ENCODE measurements around the gene KNDC1. TPM values are rescaled to one million over a fixed set of nuclear protein-coding genes. Genes with fewer than 3 reads are reported as not detected.
A peak's percentile ranks its signal among the peaks of the same experiment; 100 is the strongest.
"Not testable (repeated sequence)": the region's sequence is repeated elsewhere in the genome, so short reads cannot be mapped to it uniquely, and the experiment has no call there.

Gene KNDC1
- total RNA-seq, 5 donors from 2014 or later (not counting 1 experiment from before 2014, with no cell fraction given), result 0.09 to 1.2 (median 0.35) TPM

DNA sequence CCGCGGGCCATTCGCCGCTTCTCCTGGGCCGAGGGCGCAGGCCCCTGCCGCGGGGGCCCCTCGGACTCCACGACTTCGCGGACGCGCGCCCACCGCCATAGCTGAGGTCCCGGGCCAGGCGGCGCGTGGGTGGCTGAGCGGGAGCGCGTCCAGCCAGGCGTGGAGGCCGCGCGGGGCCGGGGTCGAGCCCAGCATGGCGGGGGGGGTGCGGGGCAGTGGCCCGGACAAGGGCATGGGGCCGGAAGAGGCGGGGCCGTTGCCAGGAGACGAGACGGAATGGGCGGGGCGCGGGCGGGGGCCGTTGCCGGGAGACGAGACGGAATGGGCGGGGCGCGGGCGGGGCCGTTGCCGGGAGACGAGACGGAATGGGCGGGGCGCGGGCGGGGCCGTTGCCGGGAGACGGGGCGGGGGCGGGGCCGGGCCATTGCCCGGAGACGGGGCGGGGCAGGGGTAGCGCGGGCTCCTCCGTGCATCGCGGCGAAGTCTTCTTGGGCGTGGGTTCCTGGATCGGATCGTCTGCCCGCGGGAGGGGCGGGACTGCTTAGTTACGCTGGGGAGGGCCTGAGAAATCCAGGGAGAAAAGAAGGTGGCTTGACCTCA, 101.8 kb downstream of the KNDC1 start:
- Mint-ChIP-seq H3K4me3 (peak overlapping the region; percentile 63 to 77 (median 75)), H3K27me3 (no peaks in the 10 kb centered on the region), H3K27ac (peak overlapping the region; percentile 68 to 78), H3K9me3 (no peaks in the 10 kb centered on the region), H3K36me3 (no peaks in the 10 kb centered on the region), H3K4me1 (peaks cover 71 to 81% (median 73%) of the 10 kb centered on the region in 3 donors)
- Histone ChIP-seq H3K4me3 (ENCODE audit: control insufficient read depth in 1 of 2, extremely low read depth in 1 of 2, low read length in 1 of 2) (peak overlapping the region; percentile 30 to 57), H3K36me3 (ENCODE audit: control insufficient read depth in 2 of 2, extremely low read depth in 1 of 2, insufficient read depth in 1 of 2, low read length in 1 of 2) (peaks cover 0 to 6% of the 10 kb centered on the region in 2 donors), H3K27ac (ENCODE audit: low read length) (peak overlapping the region; percentile 83), H3K9me3 (no peaks in the 10 kb centered on the region), H3K4me1 (ENCODE audit: control insufficient read depth in 1 of 2, extremely low read depth in 1 of 2, insufficient read depth in 2 of 2, low read length in 2 of 2) (peaks cover 42 to 84% of the 10 kb centered on the region in 2 experiments), H3K27me3 (replicated peaks in 1 of 2; ENCODE audit: control insufficient read depth in 2 of 2, extremely low read depth in 1 of 2, insufficient read depth in 2 of 2, low read length in 1 of 2) (no peaks in the 10 kb centered on the region)
- peak; percentile 64 to 86 (median 77) for DNase-seq
- WGBS (ENCODE audit: insufficient coverage), result 2% methylated on average over 12 of the region's 79 CpGs
- peak; percentile 35 to 53 (median 44) for ATAC-seq (replicated peaks in 1 of 4)
- POLR2A ChIA-PET, result interaction anchor here in 1 of 2 donors (1.1 kb wide), 1 partner anchor 46 kb away, joined by 4 read pairs; no protein-coding TSS in a partner anchor
- CTCF ChIA-PET, result no interaction called here

DNA sequence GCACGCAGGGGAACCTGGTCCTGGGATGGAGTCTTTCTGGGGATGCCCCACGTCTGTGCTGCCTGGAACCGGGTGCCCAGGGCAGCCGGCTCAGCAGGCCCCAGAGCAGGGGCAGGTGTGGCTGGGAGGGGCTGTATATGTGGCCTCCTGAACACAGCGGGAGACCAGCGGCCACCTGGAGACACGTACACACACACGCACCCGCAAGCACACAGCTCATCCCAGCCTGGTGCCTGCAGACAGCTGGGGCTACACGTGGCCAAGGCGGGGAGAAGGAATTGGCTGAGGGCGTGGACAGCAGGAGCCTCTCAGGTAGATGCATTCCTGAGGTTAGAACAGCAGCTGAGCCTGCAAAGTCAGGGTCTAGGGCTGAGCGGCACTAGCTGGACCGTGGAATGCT, 102.7 kb downstream of the KNDC1 start:
- Mint-ChIP-seq H3K4me3 (peak overlapping the region; percentile 63 to 77 (median 75)), H3K27ac (peak overlapping the region in 1 of 2 donors; percentile 52), H3K9me3 (no peaks in the 10 kb centered on the region)

DNA sequence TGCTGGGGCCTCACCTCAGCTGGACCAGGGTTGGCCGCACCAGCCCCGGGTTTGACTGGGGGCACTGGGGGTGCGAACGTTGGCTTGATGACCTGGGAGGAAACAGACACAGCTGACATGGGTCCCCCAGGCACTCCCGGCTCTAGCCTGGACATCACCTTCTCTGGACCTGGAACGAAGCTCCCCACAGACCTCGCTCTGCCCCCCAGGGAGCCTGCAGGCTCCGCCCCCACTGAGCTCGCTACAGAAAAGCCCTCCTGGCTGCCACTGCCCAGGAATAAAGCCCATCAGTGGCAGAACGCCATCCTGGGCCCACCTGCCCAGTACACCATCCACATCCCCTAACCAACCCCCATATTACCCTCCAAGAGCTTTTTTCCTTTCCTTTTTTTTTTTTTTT, 103.7 kb downstream of the KNDC1 start:
- peak overlapping the region; percentile 57 to 82 for H3K27ac Mint-ChIP-seq
- CTCF ChIA-PET, result interaction anchor here (0.5 to 1.0 kb wide), 2 partner anchors 11 to 90 kb away, joined by 3 read pairs; no protein-coding TSS in a partner anchor
- H3K27me3 Mint-ChIP-seq, result no peaks in the 10 kb centered on the region
- Histone ChIP-seq H3K4me3 (ENCODE audit: control insufficient read depth in 1 of 2, extremely low read depth in 1 of 2, low read length in 1 of 2) (no peak overlapping the region), H3K4me1 (ENCODE audit: control insufficient read depth in 1 of 2, extremely low read depth in 1 of 2, insufficient read depth in 2 of 2, low read length in 2 of 2) (peaks cover 27 to 65% of the 10 kb centered on the region in 2 experiments), H3K27ac (ENCODE audit: low read length) (peak overlapping the region; percentile 18), H3K9me3 (no peaks in the 10 kb centered on the region), H3K36me3 (ENCODE audit: control insufficient read depth in 2 of 2, extremely low read depth in 1 of 2, insufficient read depth in 1 of 2, low read length in 1 of 2) (peaks cover under 1 to 16% of the 10 kb centered on the region in 2 donors), H3K27me3 (replicated peaks in 1 of 2; ENCODE audit: control insufficient read depth in 2 of 2, extremely low read depth in 1 of 2, insufficient read depth in 2 of 2, low read length in 1 of 2) (no peaks in the 10 kb centered on the region)
- peaks cover 56 to 64% (median 58%) of the 10 kb centered on the region in 3 donors for H3K4me1 Mint-ChIP-seq
- peak overlapping the region in 1 of 3 donors; percentile 77 for H3K4me3 Mint-ChIP-seq
- POLR2A ChIA-PET, result interaction anchor here (0.5 to 1.0 kb wide), 2 partner anchors 12 to 1299 kb away, joined by 3 to 5 read pairs; no protein-coding TSS in a partner anchor
- ATAC-seq (replicated peaks in 1 of 4), result no peak
- WGBS (ENCODE audit: insufficient coverage), result 92% methylated on average over 9 of the region's 10 CpGs
- H3K9me3 Mint-ChIP-seq, result no peaks in the 10 kb centered on the region
- no peaks in the 10 kb centered on the region for H3K36me3 Mint-ChIP-seq
- DNase-seq, result no peak

More for the DNA sequence above, 102.7 kb downstream of the KNDC1 start:
- H3K9me3 ChIP-seq, result no peaks in the 10 kb centered on the region
- H3K27me3 Mint-ChIP-seq, result no peaks in the 10 kb centered on the region
- H3K36me3 Mint-ChIP-seq, result no peaks in the 10 kb centered on the region
- POLR2A ChIA-PET, result interaction anchor here in 1 of 2 donors (1.2 kb wide), 1 partner anchor 13 kb away, joined by 4 read pairs; no protein-coding TSS in a partner anchor
- H3K4me1 Mint-ChIP-seq, result peaks cover 65 to 72% (median 66%) of the 10 kb centered on the region in 3 donors
- peaks cover 0 to 10% of the 10 kb centered on the region in 2 donors for H3K36me3 ChIP-seq (ENCODE audit: control insufficient read depth in 2 of 2, extremely low read depth in 1 of 2, insufficient read depth in 1 of 2, low read length in 1 of 2)
- DNase-seq, result no peak
- H3K4me3 ChIP-seq (ENCODE audit: control insufficient read depth in 1 of 2, extremely low read depth in 1 of 2, low read length in 1 of 2), result peak overlapping the region in 1 of 2 donors; percentile 41
- CTCF ChIA-PET, result no interaction called here
- peaks cover 37 to 75% of the 10 kb centered on the region in 2 experiments for H3K4me1 ChIP-seq (ENCODE audit: control insufficient read depth in 1 of 2, extremely low read depth in 1 of 2, insufficient read depth in 2 of 2, low read length in 2 of 2)
- 91% methylated on average over 13 of the region's 14 CpGs for WGBS (ENCODE audit: insufficient coverage)
- no peak for ATAC-seq (replicated peaks in 1 of 4)
- no peaks in the 10 kb centered on the region for H3K27me3 ChIP-seq (replicated peaks in 1 of 2; ENCODE audit: control insufficient read depth in 2 of 2, extremely low read depth in 1 of 2, insufficient read depth in 2 of 2, low read length in 1 of 2)
- peak overlapping the region; percentile 73 for H3K27ac ChIP-seq (ENCODE audit: low read length)

DNA sequence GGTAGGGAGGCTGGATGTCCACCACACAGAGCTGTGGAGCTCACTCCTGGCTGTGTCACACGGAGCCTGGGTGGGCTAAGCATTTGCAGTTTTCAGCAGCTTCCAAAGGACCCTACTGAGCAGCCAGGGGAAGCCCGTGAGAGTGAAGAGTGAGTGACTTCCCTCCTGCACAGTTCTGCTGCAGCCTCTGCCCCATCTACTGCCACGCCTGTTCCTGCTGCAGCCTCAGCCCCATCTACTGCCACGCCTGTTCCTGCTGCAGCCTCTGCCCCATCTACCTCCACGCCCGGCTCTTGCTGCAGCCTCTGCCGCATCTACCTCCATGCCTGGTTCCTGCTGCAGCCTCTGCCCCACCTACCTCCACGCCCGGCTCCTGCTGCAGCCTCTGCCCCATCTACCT, 104.4 kb downstream of the KNDC1 start:
- Mint-ChIP-seq H3K4me1 (peaks cover 49 to 58% (median 52%) of the 10 kb centered on the region in 3 donors), H3K27me3 (no peaks in the 10 kb centered on the region), H3K27ac (peak overlapping the region; percentile 73 to 82), H3K36me3 (no peaks in the 10 kb centered on the region), H3K9me3 (no peaks in the 10 kb centered on the region), H3K4me3 (peak overlapping the region; percentile 28 to 77 (median 61))
- WGBS (ENCODE audit: insufficient coverage), result 0% methylated on average over 3 of the region's 9 CpGs
- peak overlapping the region; percentile 4 to 10 for H3K4me3 ChIP-seq (ENCODE audit: control insufficient read depth in 1 of 2, extremely low read depth in 1 of 2, low read length in 1 of 2)
- ATAC-seq (replicated peaks in 1 of 4), result peak; percentile 56 to 72 (median 62)
- H3K9me3 ChIP-seq, result no peaks in the 10 kb centered on the region
- H3K4me1 ChIP-seq (ENCODE audit: control insufficient read depth in 1 of 2, extremely low read depth in 1 of 2, insufficient read depth in 2 of 2, low read length in 2 of 2), result peaks cover 22 to 57% of the 10 kb centered on the region in 2 experiments
- DNase-seq, result peak in 30 of 35 experiments; percentile 34 to 70 (median 50)
- no peaks in the 10 kb centered on the region for H3K27me3 ChIP-seq (replicated peaks in 1 of 2; ENCODE audit: control insufficient read depth in 2 of 2, extremely low read depth in 1 of 2, insufficient read depth in 2 of 2, low read length in 1 of 2)
- H3K27ac ChIP-seq (ENCODE audit: low read length), result peak overlapping the region; percentile 24
- ChIA-PET POLR2A (interaction anchor here in 1 of 2 donors (1.0 kb wide), 1 partner anchor 12 kb away, joined by 3 read pairs; no protein-coding TSS in a partner anchor), CTCF (interaction anchor here in 1 of 2 donors (1.0 kb wide), 1 partner anchor 11 kb away, joined by 3 read pairs; no protein-coding TSS in a partner anchor)
- peaks cover 5 to 20% of the 10 kb centered on the region in 2 donors for H3K36me3 ChIP-seq (ENCODE audit: control insufficient read depth in 2 of 2, extremely low read depth in 1 of 2, insufficient read depth in 1 of 2, low read length in 1 of 2)

DNA sequence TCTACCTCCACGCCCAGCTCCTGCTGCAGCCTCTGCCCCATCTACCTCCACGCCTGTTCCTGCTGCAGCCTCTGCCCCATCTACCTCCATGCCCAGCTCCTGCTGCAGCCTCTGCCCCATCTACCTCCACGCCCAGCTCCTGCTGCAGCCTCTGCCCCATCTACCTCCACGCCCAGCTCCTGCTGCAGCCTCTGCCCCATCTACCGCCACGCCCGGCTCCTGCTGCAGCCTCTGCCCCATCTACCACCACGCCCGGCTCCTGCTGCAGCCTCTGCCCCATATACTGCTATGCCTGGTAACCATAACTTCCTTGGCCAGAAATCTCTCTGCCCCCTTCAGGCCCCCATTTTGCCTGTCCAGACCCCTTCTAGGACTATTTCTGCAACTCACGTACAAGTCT, 105.0 kb downstream of the KNDC1 start:
- Mint-ChIP-seq H3K4me3 (peak overlapping the region in 1 of 3 donors; percentile 57), H3K27ac (peak overlapping the region; percentile 69 to 76), H3K4me1 (peaks cover 43 to 52% (median 46%) of the 10 kb centered on the region in 3 donors)
- H3K4me1 ChIP-seq (ENCODE audit: control insufficient read depth in 1 of 2, extremely low read depth in 1 of 2, insufficient read depth in 2 of 2, low read length in 2 of 2), result peaks cover 19 to 51% of the 10 kb centered on the region in 2 experiments
- ATAC-seq (replicated peaks in 1 of 4); H3K9me3 Mint-ChIP-seq; H3K4me3 ChIP-seq (ENCODE audit: control insufficient read depth in 1 of 2, extremely low read depth in 1 of 2, low read length in 1 of 2); H3K27me3 ChIP-seq (replicated peaks in 1 of 2; ENCODE audit: control insufficient read depth in 2 of 2, extremely low read depth in 1 of 2, insufficient read depth in 2 of 2, low read length in 1 of 2); H3K27ac ChIP-seq (ENCODE audit: low read length); H3K9me3 ChIP-seq; CTCF ChIA-PET; H3K27me3 Mint-ChIP-seq; H3K36me3 Mint-ChIP-seq; DNase-seq: not testable (repeated sequence)
- H3K36me3 ChIP-seq (ENCODE audit: control insufficient read depth in 2 of 2, extremely low read depth in 1 of 2, insufficient read depth in 1 of 2, low read length in 1 of 2), result peaks cover 7 to 25% of the 10 kb centered on the region in 2 donors
- POLR2A ChIA-PET, result interaction anchor here in 1 of 2 donors (0.7 kb wide), 1 partner anchor 8 kb away, joined by 3 read pairs; no protein-coding TSS in a partner anchor
- WGBS (ENCODE audit: insufficient coverage), result 51% methylated on average over 9 of the region's 10 CpGs

DNA sequence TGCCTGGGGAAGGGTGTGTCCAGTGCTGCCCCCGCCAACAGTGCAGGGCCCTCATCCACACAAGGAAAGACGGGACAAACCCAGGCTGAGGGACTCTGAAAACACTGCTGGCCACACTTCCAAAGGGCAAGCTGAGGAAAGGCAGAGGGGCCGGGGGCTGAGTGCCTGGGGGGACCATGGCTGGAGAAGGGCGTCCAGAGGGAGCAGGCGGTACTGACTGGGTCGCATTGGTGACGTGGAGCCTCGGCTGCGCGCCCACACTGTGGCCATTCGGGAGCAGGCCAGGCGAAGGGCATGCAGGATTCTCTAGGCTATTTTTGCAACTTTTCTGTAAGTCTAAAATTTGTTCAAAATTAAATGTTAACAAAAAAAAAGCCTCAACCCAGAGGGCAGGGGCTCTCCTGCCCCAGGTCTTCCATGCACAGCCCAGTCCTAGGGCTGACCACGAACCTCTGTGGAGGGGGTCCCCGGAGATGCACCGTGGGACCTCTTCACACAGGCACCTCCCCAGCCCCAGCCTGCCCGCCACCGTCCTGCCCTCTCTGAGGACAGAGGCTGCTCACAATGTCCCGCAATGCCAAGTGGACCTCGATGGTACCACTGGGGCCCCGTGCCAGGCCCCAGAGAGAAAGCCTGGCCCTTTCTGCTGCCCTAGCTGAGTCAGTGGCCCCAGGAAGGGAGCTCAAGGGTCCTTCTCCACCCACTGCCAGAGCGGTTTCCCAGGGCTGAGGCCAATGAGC, 106.2 kb downstream of the KNDC1 start:
- ATAC-seq (replicated peaks in 1 of 4) (no peak), DNase-seq (no peak)
- Histone ChIP-seq H3K9me3 (no peaks in the 10 kb centered on the region), H3K27me3 (replicated peaks in 1 of 2; ENCODE audit: control insufficient read depth in 2 of 2, extremely low read depth in 1 of 2, insufficient read depth in 2 of 2, low read length in 1 of 2) (no peaks in the 10 kb centered on the region), H3K27ac (ENCODE audit: low read length) (no peak overlapping the region), H3K4me1 (ENCODE audit: control insufficient read depth in 1 of 2, extremely low read depth in 1 of 2, insufficient read depth in 2 of 2, low read length in 2 of 2) (peaks cover 19 to 40% of the 10 kb centered on the region in 2 experiments), H3K36me3 (ENCODE audit: control insufficient read depth in 2 of 2, extremely low read depth in 1 of 2, insufficient read depth in 1 of 2, low read length in 1 of 2) (peaks cover 18 to 37% of the 10 kb centered on the region in 2 donors), H3K4me3 (ENCODE audit: control insufficient read depth in 1 of 2, extremely low read depth in 1 of 2, low read length in 1 of 2) (no peak overlapping the region)
- ChIA-PET POLR2A (interaction anchor here in 1 of 2 donors (1.1 kb wide), 1 partner anchor 9 kb away, joined by 5 read pairs; no protein-coding TSS in a partner anchor), CTCF (interaction anchor here in 1 of 2 donors (0.6 kb wide), 1 partner anchor 117 kb away, joined by 3 read pairs; no protein-coding TSS in a partner anchor)
- Mint-ChIP-seq H3K4me3 (no peak overlapping the region), H3K27ac (peak overlapping the region; percentile 69 to 76), H3K4me1 (peaks cover 31 to 40% (median 34%) of the 10 kb centered on the region in 3 donors), H3K36me3 (peaks cover 5% of the 10 kb centered on the region), H3K27me3 (no peaks in the 10 kb centered on the region), H3K9me3 (no peaks in the 10 kb centered on the region)
- 96% methylated on average over 14 of the region's 21 CpGs for WGBS (ENCODE audit: insufficient coverage)
